Activated CD4-positive, alpha-beta memory T cell treated with anti-CD3 and anti-CD28 coated beads, Interleukin-2, amount 10 ng/mL, durations not matched to agents 7 days and 5 days (primary cell): Measurements from ENCODE around the gene DNAJA2. TPM values are rescaled to one million over a fixed set of nuclear protein-coding genes. Genes with fewer than 3 reads are reported as not detected.
A peak's percentile ranks its signal among the peaks of the same experiment; 100 is the strongest.
"Not testable (repeated sequence)": the region's sequence is repeated elsewhere in the genome, so short reads cannot be mapped to it uniquely, and the experiment has no call there.

Source experiments
- CTCF ChIA-PET: fragments of 350-600 bp; sonication (Branson Sonifier 250); formaldehyde crosslinking; loops from one replicate; lab custom pipeline; 2021; ENCODE audit warnings: antibody characterized with exemption, inconsistent platforms; lab: Charles Lee
- POLR2A ChIA-PET: fragments of 350-600 bp; sonication (Branson Sonifier 250); formaldehyde crosslinking; loops from one replicate; lab custom pipeline; 2021; ENCODE audit warnings: antibody characterized with exemption; lab: Charles Lee
- DNase-seq: peaks from one replicate; pipeline ENCODE4 v3.0.0-alpha.2; 2020
- H3K27ac Mint-ChIP-seq: one replicate; pipeline ENCODE4 v1.8.0; 2021; ENCODE audit warnings: mild to moderate bottlenecking, mixed read lengths
- H3K27me3 Mint-ChIP-seq: one replicate; pipeline ENCODE4 v1.8.0; 2021; ENCODE audit warnings: mixed read lengths
- H3K36me3 Mint-ChIP-seq: one replicate; pipeline ENCODE4 v1.8.0; 2021; ENCODE audit warnings: low read depth, mixed read lengths
- H3K4me1 Mint-ChIP-seq: one replicate; pipeline ENCODE4 v1.8.0; 2021; ENCODE audit warnings: mixed read lengths
- H3K4me3 Mint-ChIP-seq: one replicate; pipeline ENCODE4 v1.8.0; 2021; ENCODE audit warnings: mild to moderate bottlenecking, mixed read lengths
- H3K9me3 Mint-ChIP-seq: one replicate; pipeline ENCODE4 v1.8.0; 2021; ENCODE audit warnings: mixed read lengths
- total RNA-seq, 2 experiments: library from RNA; stranded (reverse); gene quantifications; one replicate each; pipeline ENCODE4 v1.2.3, GENCODE V29; 2021

DNAJA2 gene
- total RNA-seq, 2 experiments from 2014 or later = 61.2 to 64.3 TPM

- Mint-ChIP-seq H3K4me1 (peaks cover 32% of the 10 kb centered on the region), H3K36me3 (peaks cover 5% of the 10 kb centered on the region), H3K9me3 (no peaks in the 10 kb centered on the region), H3K27me3 (no peaks in the 10 kb centered on the region), H3K27ac (peak overlapping the region; percentile 59), H3K4me3 (no peak overlapping the region)
- peak; percentile 43 for DNase-seq
- CTCF ChIA-PET = interaction anchor here (1.0 to 4.0 kb wide), 12 partner anchors 8 to 1217 kb away, joined by 3 to 14 read pairs (median 8); partner anchors contain the start of genes DNAJA2 and NETO2
- POLR2A ChIA-PET = interaction anchor here (0.8 to 4.4 kb wide), 5 partner anchors 11 to 195 kb away, joined by 3 to 30 read pairs (median 4); partner anchors contain the start of genes DNAJA2 and NETO2
Measured at GRCh38 chr16:46947900-46948547, 25.4 kb downstream of the DNAJA2 start.

GRCh38 chr16:46944713-46945112, 28.8 kb downstream of the DNAJA2 start:
- CTCF ChIA-PET, H3K4me3 Mint-ChIP-seq, DNase-seq, H3K36me3 Mint-ChIP-seq, POLR2A ChIA-PET, H3K9me3 Mint-ChIP-seq, H3K27me3 Mint-ChIP-seq, H3K27ac Mint-ChIP-seq: not testable (repeated sequence)
- peaks cover 41% of the 10 kb centered on the region for H3K4me1 Mint-ChIP-seq

GRCh38 chr16:46937536-46937935, 35.9 kb downstream of the DNAJA2 start:
- no peaks in the 10 kb centered on the region for H3K9me3 Mint-ChIP-seq
- no peak overlapping the region for H3K4me3 Mint-ChIP-seq
- H3K27me3 Mint-ChIP-seq = no peaks in the 10 kb centered on the region
- ChIA-PET POLR2A (no interaction called here), CTCF (interaction anchor here (0.6 kb wide), 1 partner anchor 12 kb away, joined by 3 read pairs; no protein-coding TSS in a partner anchor)
- peaks cover 4% of the 10 kb centered on the region for H3K4me1 Mint-ChIP-seq
- no peaks in the 10 kb centered on the region for H3K36me3 Mint-ChIP-seq
- DNase-seq = no peak
- H3K27ac Mint-ChIP-seq = no peak overlapping the region

- no peak for DNase-seq
- Mint-ChIP-seq H3K4me3 (no peak overlapping the region), H3K27me3 (no peaks in the 10 kb centered on the region), H3K4me1 (peaks cover 1% of the 10 kb centered on the region), H3K27ac (no peak overlapping the region), H3K36me3 (peaks cover 6% of the 10 kb centered on the region), H3K9me3 (no peaks in the 10 kb centered on the region)
- CTCF ChIA-PET = interaction anchor here (0.7 to 8.4 kb wide), 3 partner anchors 80 to 365 kb away, joined by 3 to 77 read pairs (median 3); no protein-coding TSS in a partner anchor
- POLR2A ChIA-PET = no interaction called here
Measured at GRCh38 chr16:46932802-46933201, 40.7 kb downstream of the DNAJA2 start.

GRCh38 chr16:46930861-46931260, 42.6 kb downstream of the DNAJA2 start:
- no peaks in the 10 kb centered on the region for H3K9me3 Mint-ChIP-seq
- POLR2A ChIA-PET = no interaction called here

GRCh38 chr16:46929378-46930332, 43.8 kb downstream of the DNAJA2 start:
- H3K36me3 Mint-ChIP-seq = peaks cover 11% of the 10 kb centered on the region
- H3K27ac Mint-ChIP-seq = no peak overlapping the region
- H3K9me3 Mint-ChIP-seq = no peaks in the 10 kb centered on the region
- DNase-seq = peak; percentile 75
- no peak overlapping the region for H3K4me3 Mint-ChIP-seq
- CTCF ChIA-PET = interaction anchor here (0.6 to 8.4 kb wide), 28 partner anchors 9 to 1235 kb away, joined by 3 to 77 read pairs (median 3); partner anchors contain the start of gene ORC6
- peaks cover 1% of the 10 kb centered on the region for H3K4me1 Mint-ChIP-seq
- POLR2A ChIA-PET = no interaction called here
- no peaks in the 10 kb centered on the region for H3K27me3 Mint-ChIP-seq

More at GRCh38 chr16:46930861-46931260, 42.6 kb downstream of the DNAJA2 start:
- Mint-ChIP-seq H3K27ac (no peak overlapping the region), H3K36me3 (peaks cover 11% of the 10 kb centered on the region), H3K4me1 (peaks cover 1% of the 10 kb centered on the region), H3K27me3 (no peaks in the 10 kb centered on the region), H3K4me3 (no peak overlapping the region)
- no peak for DNase-seq
- CTCF ChIA-PET = interaction anchor here (0.6 to 8.4 kb wide), 18 partner anchors 10 to 1234 kb away, joined by 3 to 77 read pairs (median 3); no protein-coding TSS in a partner anchor

GRCh38 chr16:46928811-46929210, 44.7 kb downstream of the DNAJA2 start:
- POLR2A ChIA-PET = no interaction called here
- Mint-ChIP-seq H3K4me3 (no peak overlapping the region), H3K27ac (no peak overlapping the region)

GRCh38 chr16:46927273-46927672, 46.2 kb downstream of the DNAJA2 start:
- DNase-seq = no peak
- ChIA-PET CTCF (interaction anchor here (0.8 to 8.4 kb wide), 4 partner anchors 11 to 254 kb away, joined by 3 to 77 read pairs (median 4); no protein-coding TSS in a partner anchor), POLR2A (interaction anchor here (1.2 kb wide), 1 partner anchor 105 kb away, joined by 4 read pairs; no protein-coding TSS in a partner anchor)
- H3K36me3 Mint-ChIP-seq = peaks cover 13% of the 10 kb centered on the region
- H3K27me3 Mint-ChIP-seq = no peaks in the 10 kb centered on the region
- H3K4me3 Mint-ChIP-seq = no peak overlapping the region
- H3K27ac Mint-ChIP-seq = no peak overlapping the region
- no peaks in the 10 kb centered on the region for H3K9me3 Mint-ChIP-seq
- H3K4me1 Mint-ChIP-seq = peaks cover 1% of the 10 kb centered on the region

More at GRCh38 chr16:46928811-46929210, 44.7 kb downstream of the DNAJA2 start:
- Mint-ChIP-seq H3K9me3 (no peaks in the 10 kb centered on the region), H3K27me3 (no peaks in the 10 kb centered on the region), H3K36me3 (peaks cover 11% of the 10 kb centered on the region), H3K4me1 (peaks cover 1% of the 10 kb centered on the region)
- DNase-seq = no peak
- CTCF ChIA-PET = interaction anchor here (1.0 to 8.4 kb wide), 4 partner anchors 14 to 255 kb away, joined by 3 to 77 read pairs (median 12); no protein-coding TSS in a partner anchor

GRCh38 chr16:46926470-46927225, 46.8 kb downstream of the DNAJA2 start:
- Mint-ChIP-seq H3K36me3 (peaks cover 16% of the 10 kb centered on the region), H3K27me3 (no peaks in the 10 kb centered on the region), H3K9me3 (no peaks in the 10 kb centered on the region), H3K4me3 (no peak overlapping the region), H3K4me1 (peaks cover 1% of the 10 kb centered on the region), H3K27ac (no peak overlapping the region)
- POLR2A ChIA-PET = no interaction called here
- DNase-seq = no peak
- CTCF ChIA-PET = interaction anchor here (0.8 to 8.4 kb wide), 4 partner anchors 10 to 253 kb away, joined by 3 to 77 read pairs (median 4); no protein-coding TSS in a partner anchor

GRCh38 chr16:46924402-46924801, 49.1 kb downstream of the DNAJA2 start:
- H3K9me3 Mint-ChIP-seq = no peaks in the 10 kb centered on the region
- peaks cover 20% of the 10 kb centered on the region for H3K36me3 Mint-ChIP-seq
- no peaks in the 10 kb centered on the region for H3K27me3 Mint-ChIP-seq
- CTCF ChIA-PET = no interaction called here
- no peaks in the 10 kb centered on the region for H3K4me1 Mint-ChIP-seq
- no peak overlapping the region for H3K27ac Mint-ChIP-seq
- POLR2A ChIA-PET = no interaction called here
- H3K4me3 Mint-ChIP-seq = no peak overlapping the region
- DNase-seq = no peak

GRCh38 chr16:46923513-46924295, 49.8 kb downstream of the DNAJA2 start:
- H3K9me3 Mint-ChIP-seq = no peaks in the 10 kb centered on the region
- CTCF ChIA-PET = no interaction called here
- H3K36me3 Mint-ChIP-seq = peaks cover 17% of the 10 kb centered on the region
- no peak overlapping the region for H3K4me3 Mint-ChIP-seq
- POLR2A ChIA-PET = no interaction called here
- no peak overlapping the region for H3K27ac Mint-ChIP-seq
- no peaks in the 10 kb centered on the region for H3K27me3 Mint-ChIP-seq
- peaks cover 5% of the 10 kb centered on the region for H3K4me1 Mint-ChIP-seq
- DNase-seq = no peak
